HEK293T (cell line): ENCODE measurements around the gene ZNF69.
"Not testable (repeated sequence)": the region's sequence is repeated elsewhere in the genome, so short reads cannot be mapped to it uniquely, and the experiment has no call there.

Experiments used
- FOXA1 ChIP-seq: fragments of 450-650 bp; IDR thresholded peaks from 2 replicates; pipeline ENCODE4 v1.6.1; 2016; ENCODE audit warnings: mild to moderate bottlenecking
- FOXM1 ChIP-seq: fragments of 450-650 bp; IDR thresholded peaks from 2 replicates; pipeline ENCODE4 v1.6.1; 2017; ENCODE audit warnings: mild to moderate bottlenecking, borderline replicate concordance
- HDGF ChIP-seq: fragments of 450-650 bp; IDR thresholded peaks from 2 replicates; pipeline ENCODE4 v1.6.1; 2017; ENCODE audit warnings: antibody characterized with exemption, borderline replicate concordance
- SP1 ChIP-seq: fragments of 450-650 bp; IDR thresholded peaks from 2 replicates; pipeline ENCODE4 v1.6.1; 2017
- TF ChIP-seq, protein P1 (sequence below): fragments of 450-650 bp; IDR thresholded peaks from 2 replicates; pipeline ENCODE4 v1.6.1; 2016

DNA sequence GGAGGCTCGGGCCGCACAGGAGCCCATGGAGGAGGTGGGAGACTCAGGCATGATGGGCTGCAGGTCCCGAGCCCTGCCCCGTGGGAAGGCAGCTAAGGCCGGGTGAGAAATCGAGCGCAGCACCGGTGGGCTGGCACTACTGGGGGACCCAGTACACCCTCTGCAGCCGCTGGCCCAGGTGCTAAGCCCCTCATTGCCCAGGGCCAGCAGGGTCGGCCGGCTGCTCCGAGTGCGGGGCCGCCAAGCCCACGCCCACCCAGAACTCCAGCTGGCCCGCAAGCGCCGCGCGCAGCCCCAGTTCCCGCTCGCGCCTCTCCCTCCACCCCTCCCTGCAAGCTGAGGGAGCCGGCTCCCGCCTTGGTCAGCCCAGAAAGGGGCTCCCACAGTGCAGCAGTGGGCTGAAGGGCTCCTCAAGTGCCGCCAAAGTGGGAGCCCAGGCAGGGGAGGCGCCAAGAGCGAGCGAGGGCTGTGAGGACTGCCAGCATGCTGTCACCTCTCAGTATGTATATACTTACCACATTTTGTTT lies 53.8 kb downstream of the ZNF69 start:
- not testable (repeated sequence) for TF ChIP-seq SP1, FOXA1, HDGF, FOXM1
- TF ChIP-seq, protein P1, sequence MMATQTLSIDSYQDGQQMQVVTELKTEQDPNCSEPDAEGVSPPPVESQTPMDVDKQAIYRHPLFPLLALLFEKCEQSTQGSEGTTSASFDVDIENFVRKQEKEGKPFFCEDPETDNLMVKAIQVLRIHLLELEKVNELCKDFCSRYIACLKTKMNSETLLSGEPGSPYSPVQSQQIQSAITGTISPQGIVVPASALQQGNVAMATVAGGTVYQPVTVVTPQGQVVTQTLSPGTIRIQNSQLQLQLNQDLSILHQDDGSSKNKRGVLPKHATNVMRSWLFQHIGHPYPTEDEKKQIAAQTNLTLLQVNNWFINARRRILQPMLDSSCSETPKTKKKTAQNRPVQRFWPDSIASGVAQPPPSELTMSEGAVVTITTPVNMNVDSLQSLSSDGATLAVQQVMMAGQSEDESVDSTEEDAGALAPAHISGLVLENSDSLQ, result not testable (repeated sequence)
